HepG2 (cell line): ENCODE results near the gene ZSCAN21. TPM values are rescaled to one million over a fixed set of nuclear protein-coding genes. Genes with fewer than 3 reads are reported as not detected.
A peak's percentile ranks its signal among the peaks of the same experiment; 100 is the strongest.

ENCODE experiments used
- AGO1 ChIP-seq: fragments of 200-400 bp; formaldehyde crosslinking; IDR thresholded peaks from 2 replicates; pipeline ENCODE4 v1.6.1; 2017; ENCODE audit warnings: mild to moderate bottlenecking, low read depth, low read length, moderate library complexity; ENCODE audit not compliant: poor library complexity, severe bottlenecking
- ATF2 ChIP-seq: sonication (generic); formaldehyde crosslinking; IDR thresholded peaks from 2 replicates; pipeline ENCODE4 v1.4.0; 2020; ENCODE audit warnings: missing genetic modification reagents
- BHLHE40 ChIP-seq: IDR thresholded peaks from 2 replicates; pipeline ENCODE4 v1.6.1; 2011; ENCODE audit warnings: low read length, improper control_type of control experiment
- CBX2 ChIP-seq, 2 experiments: fragments of 200-600 bp in 1 of 2; sonication (generic); formaldehyde crosslinking in 1 of 2; IDR thresholded peaks; 2 replicates each; pipeline versions ENCODE4 v1.7.0 to v1.8.1; 2018 to 2022; ENCODE audit warnings: low read depth in 2 of 2, low read length in 1 of 2, mild to moderate bottlenecking in 1 of 2, missing genetic modification reagents in 1 of 2
- CREB1 ChIP-seq, 2 experiments: fragments of 450-650 bp in 1 of 2; IDR thresholded peaks; 2 replicates each; pipeline ENCODE4 v1.6.1; 2016 to 2017; ENCODE audit warnings: control low read depth in 1 of 2, mild to moderate bottlenecking in 1 of 2, missing compliant biosample characterization in 1 of 2, missing genetic modification characterization in 1 of 2
- GATAD2A ChIP-seq: IDR thresholded peaks from 2 replicates; pipeline ENCODE4 v1.6.1; 2016
- HNF4A ChIP-seq: sonication (generic); formaldehyde crosslinking; IDR thresholded peaks from 2 replicates; pipeline ENCODE4 v1.4.0; 2020; ENCODE audit warnings: missing genetic modification reagents
- RBAK ChIP-seq: sonication (generic); formaldehyde crosslinking; IDR thresholded peaks from 2 replicates; pipeline ENCODE4 v1.5.1; 2020; ENCODE audit warnings: mild to moderate bottlenecking, missing genetic modification reagents
- SKI ChIP-seq: fragments of 450-650 bp; IDR thresholded peaks from one replicate; pipeline ENCODE4 v1.6.1; 2018; ENCODE audit warnings: mild to moderate bottlenecking; ENCODE audit not compliant: partially characterized antibody
- TBX3 ChIP-seq: fragments of 450-650 bp; IDR thresholded peaks from 2 replicates; pipeline ENCODE4 v1.6.1; 2017; ENCODE audit warnings: antibody characterized with exemption, mild to moderate bottlenecking, inconsistent platforms, borderline replicate concordance
- ZBTB37 ChIP-seq: sonication (generic); formaldehyde crosslinking; IDR thresholded peaks from 2 replicates; pipeline ENCODE4 v1.4.0; 2020; ENCODE audit warnings: mild to moderate bottlenecking, missing genetic modification reagents
- ZBTB38 ChIP-seq: sonication (generic); formaldehyde crosslinking; IDR thresholded peaks from 2 replicates; pipeline ENCODE4 v1.5.1; 2020; ENCODE audit warnings: mild to moderate bottlenecking, missing genetic modification reagents
- ZFP36 ChIP-seq: fragments of 150-350 bp; IDR thresholded peaks from 2 replicates; pipeline ENCODE4 v1.6.1; 2018; ENCODE audit warnings: borderline replicate concordance, low read length, low read depth; ENCODE audit not compliant: partially characterized antibody
- ZNF451 ChIP-seq: sonication (generic); formaldehyde crosslinking; IDR thresholded peaks from 2 replicates; pipeline ENCODE4 v1.5.0; 2020; ENCODE audit warnings: mild to moderate bottlenecking, missing genetic modification reagents
- ZNF672 ChIP-seq: sonication (generic); formaldehyde crosslinking; IDR thresholded peaks from 2 replicates; pipeline ENCODE4 v1.8.1; 2022; ENCODE audit warnings: missing genetic modification reagents
- ZNF781 ChIP-seq: sonication (generic); formaldehyde crosslinking; IDR thresholded peaks from 2 replicates; pipeline ENCODE4 v1.5.1; 2020; ENCODE audit warnings: borderline replicate concordance, mild to moderate bottlenecking, missing genetic modification reagents; ENCODE audit errors: not compliant biosample characterization
- polyA plus RNA-seq, 8 experiments: library from polyadenylated mRNA; depleted of rRNA in 3 of 8; stranded (reverse) in 7 of 8; unstranded in 1 of 8; fragments of >200 nt; fragmentation: Illumina TruSeq in 4 of 8; extraction: Trizol in 4 of 8; gene quantifications; 2 replicates each; pipeline versions ENCODE4 v1.2.1 to v1.2.3, GENCODE V29; 2011 to 2016; ENCODE audit warnings: low read depth in 4 of 8, missing spikeins in 1 of 8, mixed read lengths in 1 of 8; ENCODE audit not compliant: insufficient read depth in 1 of 8
- total RNA-seq, 5 experiments: library from RNA; depleted of rRNA; stranded (reverse); fragments of >200 nt; fragmentation: Illumina TruSeq; extraction: Trizol; gene quantifications; 2 replicates each; pipeline ENCODE4 v1.2.3, GENCODE V29; 2016; ENCODE audit warnings: low read depth in 1 of 5
- TF ChIP-seq, protein P1 (sequence below): sonication (generic); formaldehyde crosslinking; IDR thresholded peaks from 2 replicates; pipeline ENCODE4 v1.5.0; 2020; ENCODE audit warnings: mild to moderate bottlenecking, low read depth, missing genetic modification reagents, borderline replicate concordance
- TF ChIP-seq, protein P2 (sequence below): sonication (generic); formaldehyde crosslinking; IDR thresholded peaks from 2 replicates; pipeline ENCODE4 v1.5.1; 2020; ENCODE audit warnings: mild to moderate bottlenecking, missing genetic modification reagents, moderate library complexity
- TF ChIP-seq, protein P3 (sequence below): sonication (generic); formaldehyde crosslinking; IDR thresholded peaks from 2 replicates; pipeline ENCODE4 v1.5.1; 2020; ENCODE audit warnings: mild to moderate bottlenecking, moderate library complexity, missing genetic modification reagents

Gene ZSCAN21
- total and polyA plus RNA-seq, 2 of the 13 experiments (the other 11 are each of a cell fraction or from before 2014, with no cell fraction given), result 7.0 to 10.0 TPM

GRCh38 chr7:100101016-100101862 is 51.7 kb downstream of the ZSCAN21 start, which contains the start of the genes AP4M1 and MCM7 (continued):
- TF ChIP-seq, protein P1, sequence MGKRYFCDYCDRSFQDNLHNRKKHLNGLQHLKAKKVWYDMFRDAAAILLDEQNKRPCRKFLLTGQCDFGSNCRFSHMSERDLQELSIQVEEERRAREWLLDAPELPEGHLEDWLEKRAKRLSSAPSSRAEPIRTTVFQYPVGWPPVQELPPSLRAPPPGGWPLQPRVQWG (CRISPR knock-in tag), result no peak
- TF ChIP-seq GATAD2A (no peak), BHLHE40 (peak; percentile 46), ZNF781 (CRISPR knock-in tag) (peak; percentile 86), ZBTB37 (CRISPR knock-in tag) (no peak), CBX2 (IDR thresholded peaks at IDR 0.05; ENCODE audit: low read depth, low read length) (no peak), CBX2 (CRISPR knock-in tag; IDR thresholded peaks at IDR 0.05; ENCODE audit: low read depth) (no peak), ZFP36 (no peak), ATF2 (peak; percentile 72; the same call in 1 of the 2 replicates), TBX3 (peak; percentile 80), RBAK (no peak), ZNF672 (no peak), ZNF451 (CRISPR knock-in tag) (no peak), ZBTB38 (CRISPR knock-in tag) (peak; percentile 12; the same call in 1 of the 2 replicates), SKI (no peak), CREB1 (IDR thresholded peaks at IDR 0.05) (peak; percentile 76), CREB1 (CRISPR knock-in tag; IDR thresholded peaks at IDR 0.05) (peak; percentile 80), AGO1 (peak; percentile 26), HNF4A (CRISPR knock-in tag) (peak; percentile 27; the same call in 1 of the 2 replicates)
- TF ChIP-seq, protein P2, sequence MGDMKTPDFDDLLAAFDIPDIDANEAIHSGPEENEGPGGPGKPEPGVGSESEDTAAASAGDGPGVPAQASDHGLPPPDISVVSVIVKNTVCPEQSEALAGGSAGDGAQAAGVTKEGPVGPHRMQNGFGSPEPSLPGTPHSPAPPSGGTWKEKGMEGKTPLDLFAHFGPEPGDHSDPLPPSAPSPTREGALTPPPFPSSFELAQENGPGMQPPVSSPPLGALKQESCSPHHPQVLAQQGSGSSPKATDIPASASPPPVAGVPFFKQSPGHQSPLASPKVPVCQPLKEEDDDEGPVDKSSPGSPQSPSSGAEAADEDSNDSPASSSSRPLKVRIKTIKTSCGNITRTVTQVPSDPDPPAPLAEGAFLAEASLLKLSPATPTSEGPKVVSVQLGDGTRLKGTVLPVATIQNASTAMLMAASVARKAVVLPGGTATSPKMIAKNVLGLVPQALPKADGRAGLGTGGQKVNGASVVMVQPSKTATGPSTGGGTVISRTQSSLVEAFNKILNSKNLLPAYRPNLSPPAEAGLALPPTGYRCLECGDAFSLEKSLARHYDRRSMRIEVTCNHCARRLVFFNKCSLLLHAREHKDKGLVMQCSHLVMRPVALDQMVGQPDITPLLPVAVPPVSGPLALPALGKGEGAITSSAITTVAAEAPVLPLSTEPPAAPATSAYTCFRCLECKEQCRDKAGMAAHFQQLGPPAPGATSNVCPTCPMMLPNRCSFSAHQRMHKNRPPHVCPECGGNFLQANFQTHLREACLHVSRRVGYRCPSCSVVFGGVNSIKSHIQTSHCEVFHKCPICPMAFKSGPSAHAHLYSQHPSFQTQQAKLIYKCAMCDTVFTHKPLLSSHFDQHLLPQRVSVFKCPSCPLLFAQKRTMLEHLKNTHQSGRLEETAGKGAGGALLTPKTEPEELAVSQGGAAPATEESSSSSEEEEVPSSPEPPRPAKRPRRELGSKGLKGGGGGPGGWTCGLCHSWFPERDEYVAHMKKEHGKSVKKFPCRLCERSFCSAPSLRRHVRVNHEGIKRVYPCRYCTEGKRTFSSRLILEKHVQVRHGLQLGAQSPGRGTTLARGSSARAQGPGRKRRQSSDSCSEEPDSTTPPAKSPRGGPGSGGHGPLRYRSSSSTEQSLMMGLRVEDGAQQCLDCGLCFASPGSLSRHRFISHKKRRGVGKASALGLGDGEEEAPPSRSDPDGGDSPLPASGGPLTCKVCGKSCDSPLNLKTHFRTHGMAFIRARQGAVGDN, result peak; percentile 79
- TF ChIP-seq, protein P3, sequence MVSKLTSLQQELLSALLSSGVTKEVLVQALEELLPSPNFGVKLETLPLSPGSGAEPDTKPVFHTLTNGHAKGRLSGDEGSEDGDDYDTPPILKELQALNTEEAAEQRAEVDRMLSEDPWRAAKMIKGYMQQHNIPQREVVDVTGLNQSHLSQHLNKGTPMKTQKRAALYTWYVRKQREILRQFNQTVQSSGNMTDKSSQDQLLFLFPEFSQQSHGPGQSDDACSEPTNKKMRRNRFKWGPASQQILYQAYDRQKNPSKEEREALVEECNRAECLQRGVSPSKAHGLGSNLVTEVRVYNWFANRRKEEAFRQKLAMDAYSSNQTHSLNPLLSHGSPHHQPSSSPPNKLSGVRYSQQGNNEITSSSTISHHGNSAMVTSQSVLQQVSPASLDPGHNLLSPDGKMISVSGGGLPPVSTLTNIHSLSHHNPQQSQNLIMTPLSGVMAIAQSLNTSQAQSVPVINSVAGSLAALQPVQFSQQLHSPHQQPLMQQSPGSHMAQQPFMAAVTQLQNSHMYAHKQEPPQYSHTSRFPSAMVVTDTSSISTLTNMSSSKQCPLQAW (CRISPR knock-in tag), result no peak
